HL-60 (cell line): ENCODE data around the gene NFATC4.

Experiments
- DNase-seq, 2 experiments: peaks; one replicate each; pipeline ENCODE4 v3.0.0-alpha.2; 2010 to 2020; ENCODE audit warnings: low read depth in 1 of 2, low spot score in 1 of 2
- H3K27ac ChIP-seq: fragments of 250-450 bp; sonication (Bioruptor Pico); replicated peaks from 2 replicates; pipeline ENCODE4 v1.5.1; 2020; ENCODE audit warnings: mild to moderate bottlenecking, moderate library complexity
- H3K27me3 ChIP-seq: fragments of 250-450 bp; sonication (Bioruptor Pico); 2 replicates; pipeline ENCODE4 v1.5.1; 2021; ENCODE audit warnings: mild to moderate bottlenecking, moderate library complexity; ENCODE audit not compliant: insufficient read depth, poor library complexity, severe bottlenecking
- H3K4me3 ChIP-seq: replicated peaks from 2 replicates; pipeline ENCODE4 v1.5.1; 2011; ENCODE audit warnings: mild to moderate bottlenecking, control low read depth, low read length; ENCODE audit not compliant: insufficient read depth
- GABPA ChIP-seq: IDR thresholded peaks from 2 replicates; pipeline ENCODE4 v1.6.1; 2012; ENCODE audit warnings: low read depth
- POLR2AphosphoS5 ChIP-seq: IDR thresholded peaks from 2 replicates; pipeline ENCODE4 v1.6.1; 2012; ENCODE audit warnings: low read depth
- SPI1 ChIP-seq: IDR thresholded peaks from 2 replicates; pipeline ENCODE4 v1.6.1; 2012; ENCODE audit warnings: low read depth, mild to moderate bottlenecking, borderline replicate concordance
- TF ChIP-seq, protein P1 (sequence below): IDR thresholded peaks from one replicate; pipeline ENCODE4 v1.5.1; 2011; ENCODE audit warnings: low read length, control low read depth, inconsistent platforms; ENCODE audit not compliant: insufficient read depth
- TF ChIP-seq, protein P2 (sequence below): IDR thresholded peaks from 2 replicates; pipeline ENCODE4 v1.6.1; 2012; ENCODE audit warnings: low read depth; ENCODE audit not compliant: insufficient replicate concordance

The NFATC4 gene

GRCh38 chr14:24339284-24340151 lies 28.5 kb upstream of the NFATC4 start, which contains the start of gene RIPK3:
RIPK3 (minus strand) TSS chr14:24339991; CDS start chr14:24339826, 165 bp downstream.
- peak in 1 of 2 experiments; percentile 70 for DNase-seq
- Histone ChIP-seq H3K27me3 (peaks cover 6% of the 10 kb centered on the region), H3K4me3 (peak within 1 kb of the TSS; percentile 46), H3K27ac (peak within 1 kb of the TSS; percentile 36)
- TF ChIP-seq POLR2AphosphoS5 (no peak), SPI1 (no peak), GABPA (no peak)
- TF ChIP-seq, protein P1, sequence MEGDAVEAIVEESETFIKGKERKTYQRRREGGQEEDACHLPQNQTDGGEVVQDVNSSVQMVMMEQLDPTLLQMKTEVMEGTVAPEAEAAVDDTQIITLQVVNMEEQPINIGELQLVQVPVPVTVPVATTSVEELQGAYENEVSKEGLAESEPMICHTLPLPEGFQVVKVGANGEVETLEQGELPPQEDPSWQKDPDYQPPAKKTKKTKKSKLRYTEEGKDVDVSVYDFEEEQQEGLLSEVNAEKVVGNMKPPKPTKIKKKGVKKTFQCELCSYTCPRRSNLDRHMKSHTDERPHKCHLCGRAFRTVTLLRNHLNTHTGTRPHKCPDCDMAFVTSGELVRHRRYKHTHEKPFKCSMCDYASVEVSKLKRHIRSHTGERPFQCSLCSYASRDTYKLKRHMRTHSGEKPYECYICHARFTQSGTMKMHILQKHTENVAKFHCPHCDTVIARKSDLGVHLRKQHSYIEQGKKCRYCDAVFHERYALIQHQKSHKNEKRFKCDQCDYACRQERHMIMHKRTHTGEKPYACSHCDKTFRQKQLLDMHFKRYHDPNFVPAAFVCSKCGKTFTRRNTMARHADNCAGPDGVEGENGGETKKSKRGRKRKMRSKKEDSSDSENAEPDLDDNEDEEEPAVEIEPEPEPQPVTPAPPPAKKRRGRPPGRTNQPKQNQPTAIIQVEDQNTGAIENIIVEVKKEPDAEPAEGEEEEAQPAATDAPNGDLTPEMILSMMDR: no peak
- TF ChIP-seq, protein P2, sequence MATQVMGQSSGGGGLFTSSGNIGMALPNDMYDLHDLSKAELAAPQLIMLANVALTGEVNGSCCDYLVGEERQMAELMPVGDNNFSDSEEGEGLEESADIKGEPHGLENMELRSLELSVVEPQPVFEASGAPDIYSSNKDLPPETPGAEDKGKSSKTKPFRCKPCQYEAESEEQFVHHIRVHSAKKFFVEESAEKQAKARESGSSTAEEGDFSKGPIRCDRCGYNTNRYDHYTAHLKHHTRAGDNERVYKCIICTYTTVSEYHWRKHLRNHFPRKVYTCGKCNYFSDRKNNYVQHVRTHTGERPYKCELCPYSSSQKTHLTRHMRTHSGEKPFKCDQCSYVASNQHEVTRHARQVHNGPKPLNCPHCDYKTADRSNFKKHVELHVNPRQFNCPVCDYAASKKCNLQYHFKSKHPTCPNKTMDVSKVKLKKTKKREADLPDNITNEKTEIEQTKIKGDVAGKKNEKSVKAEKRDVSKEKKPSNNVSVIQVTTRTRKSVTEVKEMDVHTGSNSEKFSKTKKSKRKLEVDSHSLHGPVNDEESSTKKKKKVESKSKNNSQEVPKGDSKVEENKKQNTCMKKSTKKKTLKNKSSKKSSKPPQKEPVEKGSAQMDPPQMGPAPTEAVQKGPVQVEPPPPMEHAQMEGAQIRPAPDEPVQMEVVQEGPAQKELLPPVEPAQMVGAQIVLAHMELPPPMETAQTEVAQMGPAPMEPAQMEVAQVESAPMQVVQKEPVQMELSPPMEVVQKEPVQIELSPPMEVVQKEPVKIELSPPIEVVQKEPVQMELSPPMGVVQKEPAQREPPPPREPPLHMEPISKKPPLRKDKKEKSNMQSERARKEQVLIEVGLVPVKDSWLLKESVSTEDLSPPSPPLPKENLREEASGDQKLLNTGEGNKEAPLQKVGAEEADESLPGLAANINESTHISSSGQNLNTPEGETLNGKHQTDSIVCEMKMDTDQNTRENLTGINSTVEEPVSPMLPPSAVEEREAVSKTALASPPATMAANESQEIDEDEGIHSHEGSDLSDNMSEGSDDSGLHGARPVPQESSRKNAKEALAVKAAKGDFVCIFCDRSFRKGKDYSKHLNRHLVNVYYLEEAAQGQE: no peak

- DNase-seq: no peak
- Histone ChIP-seq H3K27ac (no peak overlapping the region), H3K27me3 (no peaks in the 10 kb centered on the region), H3K4me3 (no peak overlapping the region)
- TF ChIP-seq, protein P1: no peak
- TF ChIP-seq, protein P2: no peak
- no peak for TF ChIP-seq SPI1
- no peak for TF ChIP-seq GABPA
- no peak for TF ChIP-seq POLR2AphosphoS5
These were observed 27.4 kb upstream of the NFATC4 start for GRCh38 chr14:24340606-24341005.

DNA sequence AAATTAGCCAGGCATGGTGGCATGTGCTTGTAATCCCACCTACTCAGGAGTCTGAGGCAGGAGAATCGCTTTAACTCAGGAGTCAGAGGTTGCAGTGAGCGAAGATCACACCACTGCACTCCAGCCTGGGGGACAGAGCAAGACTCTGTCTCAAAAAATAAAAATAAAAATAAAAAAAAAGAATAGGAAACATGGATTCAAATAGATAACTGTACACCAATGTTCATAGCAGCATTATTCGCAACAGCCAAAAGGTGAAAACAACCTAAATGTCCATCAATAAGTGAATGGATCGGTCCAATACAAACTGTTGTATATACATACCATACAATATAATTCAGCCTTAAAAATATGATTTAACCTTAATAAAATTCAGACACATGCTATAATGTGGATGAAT lies 25.1 kb upstream of the NFATC4 start:
- TF ChIP-seq, protein P1: no peak
- no peak for TF ChIP-seq POLR2AphosphoS5
- TF ChIP-seq GABPA: no peak
- TF ChIP-seq SPI1: no peak
- TF ChIP-seq, protein P2: no peak
- H3K27me3 ChIP-seq: no peaks in the 10 kb centered on the region
- no peak for DNase-seq
- H3K4me3 ChIP-seq: no peak overlapping the region
- H3K27ac ChIP-seq: no peak overlapping the region
